ENCODE results near the gene WIZ. TPM values are rescaled to one million over a fixed set of nuclear protein-coding genes. Genes with fewer than 3 reads are reported as not detected.
"Not testable (repeated sequence)": the region's sequence is repeated elsewhere in the genome, so short reads cannot be mapped to it uniquely, and the experiment has no call there.

Gene WIZ
- 10 to 100 TPM in 11 of 12 donors, not detected in 1; 20.6 to 41.1 (median 25.5) TPM for polyA plus RNA-seq (ENCODE audit: insufficient read length in 12 of 12)
- long read RNA-seq, donor 1, result 0 reads
- long read RNA-seq, donor 2, partial matches to known transcripts, result 0 of 3 reads
- long read RNA-seq, donor 2, other reads (novel, unspliced or antisense), result 0 of 3 reads
- long read RNA-seq, donor 3, partial matches to known transcripts, result 8 of 9 reads
- long read RNA-seq, donor 3, other reads (novel, unspliced or antisense), result 0 of 9 reads
- long read RNA-seq, donor 4, partial matches to known transcripts, result 0 of 1 reads
- long read RNA-seq, donor 4, other reads (novel, unspliced or antisense), result 0 of 1 reads
- long read RNA-seq, donor 5, partial matches to known transcripts, result 0 of 12 reads
- long read RNA-seq, donor 5, other reads (novel, unspliced or antisense), result 11 of 12 reads
- long read RNA-seq, donor 6, partial matches to known transcripts, result 0 of 4 reads
- long read RNA-seq, donor 6, other reads (novel, unspliced or antisense), result 0 of 4 reads
- long read RNA-seq, donor 7, result 0 reads
- long read RNA-seq, donor 8, partial matches to known transcripts, result 17 of 25 reads
- long read RNA-seq, donor 8, other reads (novel, unspliced or antisense), result 5 of 25 reads
- long read RNA-seq, donor 9, partial matches to known transcripts, result 0 of 1 reads
- long read RNA-seq, donor 9, other reads (novel, unspliced or antisense), result 0 of 1 reads
- long read RNA-seq, donor 10, partial matches to known transcripts, result 10 of 14 reads
- long read RNA-seq, donor 10, other reads (novel, unspliced or antisense), result 0 of 14 reads
- long read RNA-seq, donor 11, partial matches to known transcripts, result 0 of 3 reads
- long read RNA-seq, donor 11, other reads (novel, unspliced or antisense), result 0 of 3 reads

- DNase-seq, result peak; percentile 58
These were observed at the start of gene WIZ for GRCh38 chr19:15449620-15450527. WIZ (minus strand) TSS chr19:15449956; CDS start chr19:15448307, 1,649 bp downstream.

- no peak for DNase-seq
These were observed 49.2 kb upstream of the WIZ start for GRCh38 chr19:15498910-15499309.

- no peak for DNase-seq
These were observed 48.6 kb upstream of the WIZ start for GRCh38 chr19:15498156-15498858.

GRCh38 chr19:15495151-15495550 lies 45.4 kb upstream of the WIZ start:
- DNase-seq, result no peak

- DNase-seq, result peak; percentile 9
These were observed 38.9 kb upstream of the WIZ start for GRCh38 chr19:15488489-15489226.

- DNase-seq, result no peak
These were observed 37.3 kb upstream of the WIZ start for GRCh38 chr19:15487038-15487437.

GRCh38 chr19:15485768-15486167 lies 36.0 kb upstream of the WIZ start:
- not testable (repeated sequence) for DNase-seq

GRCh38 chr19:15480996-15481395 lies 31.2 kb upstream of the WIZ start:
- DNase-seq, result not testable (repeated sequence)

GRCh38 chr19:15479391-15480345 lies 29.9 kb upstream of the WIZ start, which contains the start of gene PGLYRP2:
PGLYRP2 (minus strand) TSS chr19:15479501; CDS start chr19:15479371, 130 bp downstream.
- no peak for DNase-seq

GRCh38 chr19:15476325-15476724 lies 26.6 kb upstream of the WIZ start:
- no peak for DNase-seq

- DNase-seq, result no peak
These were observed 25.9 kb upstream of the WIZ start for GRCh38 chr19:15475611-15476010.

- DNase-seq, result no peak
These were observed 25.4 kb upstream of the WIZ start for GRCh38 chr19:15475169-15475568.

- DNase-seq, result not testable (repeated sequence)
These were observed 24.1 kb upstream of the WIZ start for GRCh38 chr19:15473821-15474220.

- DNase-seq, result no peak
These were observed 21.9 kb upstream of the WIZ start for GRCh38 chr19:15471639-15472101.

GRCh38 chr19:15469513-15470297 lies 19.9 kb upstream of the WIZ start:
- DNase-seq, result no peak

GRCh38 chr19:15468675-15469512 lies 19.1 kb upstream of the WIZ start:
- no peak for DNase-seq

- DNase-seq, result no peak
These were observed 18.0 kb upstream of the WIZ start for GRCh38 chr19:15467734-15468214.

Data from muscle of arm (tissue), 14 donors.